ENCODE results near the gene R3HCC1L.
A peak's percentile ranks its signal among the peaks of the same experiment; 100 is the strongest.
"Not testable (repeated sequence)": the region's sequence is repeated elsewhere in the genome, so short reads cannot be mapped to it uniquely, and the experiment has no call there.

R3HCC1L gene

DNA sequence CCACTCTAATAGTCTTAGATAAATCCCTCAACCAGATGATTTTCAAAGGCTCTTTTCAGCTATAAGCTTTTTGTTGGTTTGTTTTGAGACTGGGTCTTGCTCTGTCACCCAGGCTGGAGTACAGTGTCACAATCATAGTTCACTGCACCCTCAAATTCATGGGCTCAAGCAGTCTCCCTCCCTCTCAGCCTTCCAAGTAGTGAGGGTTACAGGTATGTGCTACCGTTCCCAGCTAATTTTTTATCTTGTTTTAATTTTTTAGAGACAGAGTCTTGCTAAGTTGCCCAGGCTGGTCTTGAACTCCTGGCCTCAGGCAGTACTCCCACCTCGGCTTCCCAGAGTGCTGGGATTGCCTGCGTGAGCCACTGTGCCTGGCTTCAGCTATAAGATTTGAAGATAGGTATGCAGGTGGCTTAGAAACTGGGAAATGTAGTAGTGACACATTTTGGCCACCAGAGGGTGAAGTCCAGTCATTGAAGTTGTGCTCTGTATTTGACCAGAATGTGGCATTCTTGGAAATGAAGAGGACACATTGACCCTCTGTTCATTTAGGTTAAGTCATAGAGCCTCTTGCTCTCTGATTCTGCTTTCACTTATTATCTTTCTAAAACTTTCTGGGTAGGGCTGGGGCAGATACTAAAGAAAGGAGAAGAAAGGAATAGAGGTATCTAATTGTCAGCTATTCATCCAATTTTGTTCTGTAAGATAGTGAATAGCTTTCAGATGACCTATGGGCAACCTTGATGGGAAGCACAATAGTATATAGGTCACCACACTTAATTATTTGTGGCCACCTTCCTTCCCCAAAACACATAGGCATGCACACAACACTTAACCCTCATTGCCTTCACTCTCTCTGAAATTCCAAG is 36.0 kb downstream of the R3HCC1L start:
- peak; percentile 33 for DNase-seq (ENCODE audit: extremely low read depth, low read depth)
- TF ChIP-seq CTCF (IDR thresholded peaks at IDR 0.05; ENCODE audit: low read depth, low read length, missing control alignments), result peak; percentile 76
- H3K4me3 ChIP-seq (replicated peaks; ENCODE audit: low read depth, low read length), result no peak overlapping the region

- no peak for TF ChIP-seq CTCF (IDR thresholded peaks at IDR 0.05; ENCODE audit: low read depth, low read length, missing control alignments)
- no peak for DNase-seq (ENCODE audit: extremely low read depth, low read depth)
- H3K4me3 ChIP-seq (replicated peaks; ENCODE audit: low read depth, low read length), result no peak overlapping the region
Measured at GRCh38 chr10:98172073-98172472, 37.6 kb downstream of the R3HCC1L start.

DNA sequence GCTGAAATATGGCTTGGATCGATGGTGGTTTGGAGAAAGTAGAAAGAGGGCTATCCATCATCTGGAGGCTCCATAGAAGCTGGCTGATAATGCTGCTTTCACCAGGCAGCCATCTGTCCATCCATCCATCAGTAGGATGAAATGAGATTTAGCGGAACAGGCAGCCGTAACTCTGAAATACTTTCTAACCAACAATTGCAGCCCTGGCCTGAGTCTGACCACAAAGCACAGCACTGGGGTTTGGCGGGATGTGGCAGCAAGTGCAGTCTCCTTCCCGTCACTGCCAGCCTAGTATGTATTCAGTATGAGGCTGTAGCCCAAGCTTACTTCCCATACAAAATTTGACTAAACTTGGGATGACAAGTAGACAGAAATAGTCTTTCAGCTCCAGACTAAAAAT is 38.0 kb downstream of the R3HCC1L start:
- TF ChIP-seq CTCF (IDR thresholded peaks at IDR 0.05; ENCODE audit: low read depth, low read length, missing control alignments), result no peak
- H3K4me3 ChIP-seq (replicated peaks; ENCODE audit: low read depth, low read length), result no peak overlapping the region
- DNase-seq (ENCODE audit: extremely low read depth, low read depth), result no peak

GRCh38 chr10:98173260-98173659 is 38.8 kb downstream of the R3HCC1L start:
- DNase-seq (ENCODE audit: extremely low read depth, low read depth), result no peak
- no peak for TF ChIP-seq CTCF (IDR thresholded peaks at IDR 0.05; ENCODE audit: low read depth, low read length, missing control alignments)
- H3K4me3 ChIP-seq (replicated peaks; ENCODE audit: low read depth, low read length), result no peak overlapping the region

- not testable (repeated sequence) for DNase-seq (ENCODE audit: extremely low read depth, low read depth); H3K4me3 ChIP-seq (replicated peaks; ENCODE audit: low read depth, low read length)
Measured at GRCh38 chr10:98182351-98182915, 48.0 kb downstream of the R3HCC1L start.

DNA sequence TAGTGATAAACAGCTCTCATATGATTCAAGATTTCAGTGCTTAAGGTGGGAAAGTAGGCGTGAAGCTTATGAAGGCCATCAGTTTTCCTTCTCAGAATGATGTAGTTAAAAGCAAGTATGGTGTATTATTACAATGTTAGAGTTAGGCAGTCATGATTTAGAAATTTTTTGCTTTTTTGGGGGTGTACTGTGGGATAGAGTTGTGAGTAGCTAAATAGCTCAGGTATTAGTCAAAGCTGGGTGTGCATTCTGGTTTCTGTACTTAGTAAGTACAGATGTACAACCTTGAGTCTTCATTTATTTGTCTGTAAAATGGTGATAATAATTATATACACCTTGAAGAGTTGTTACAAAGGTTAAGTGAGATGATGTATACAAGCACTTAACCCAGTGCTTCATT is 52.2 kb downstream of the R3HCC1L start:
- no peak for TF ChIP-seq CTCF (IDR thresholded peaks at IDR 0.05; ENCODE audit: low read depth, low read length, missing control alignments)
- no peak overlapping the region for H3K4me3 ChIP-seq (replicated peaks; ENCODE audit: low read depth, low read length)
- DNase-seq (ENCODE audit: extremely low read depth, low read depth), result no peak

- not testable (repeated sequence) for H3K4me3 ChIP-seq (replicated peaks; ENCODE audit: low read depth, low read length); DNase-seq (ENCODE audit: extremely low read depth, low read depth)
Measured at GRCh38 chr10:98190773-98191172, 56.3 kb downstream of the R3HCC1L start.

DNA sequence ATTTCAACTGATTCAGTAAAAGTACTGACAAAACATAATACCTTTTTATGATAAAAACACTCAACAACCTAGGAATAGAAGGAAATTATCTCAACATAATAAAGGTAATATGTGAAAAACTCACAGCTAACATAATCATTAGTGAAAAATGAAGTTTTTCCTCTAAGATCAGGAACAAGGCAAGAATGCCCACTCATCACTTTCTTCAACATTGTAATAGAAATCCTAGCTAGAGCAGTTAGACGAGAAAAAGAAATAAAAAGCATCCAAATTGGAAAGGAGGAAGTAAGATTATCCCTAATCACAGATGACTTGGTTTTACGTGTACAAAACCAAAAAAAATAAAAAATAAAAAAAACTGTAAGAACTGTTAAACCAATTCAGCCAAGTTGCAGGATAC is 58.6 kb downstream of the R3HCC1L start:
- DNase-seq (ENCODE audit: extremely low read depth, low read depth), result no peak
- TF ChIP-seq CTCF (IDR thresholded peaks at IDR 0.05; ENCODE audit: low read depth, low read length, missing control alignments), result no peak
- H3K4me3 ChIP-seq (replicated peaks; ENCODE audit: low read depth, low read length), result no peak overlapping the region
